Stomach (tissue), 4 donors: Measurements from ENCODE around the gene WDR44.

Source experiments
- EP300 ChIP-seq: sonication (generic); formaldehyde crosslinking; IDR thresholded peaks from one replicate; pipeline ENCODE4 v1.6.1; 2017; ENCODE audit warnings: antibody characterized with exemption
- POLR2A ChIP-seq, 4 donors: fragments of 450-650 bp; IDR thresholded peaks; one replicate each; pipeline ENCODE4 v1.6.1; 2016; ENCODE audit warnings: antibody characterized with exemption in 4 of 4, control low read depth in 2 of 4, mild to moderate bottlenecking in 1 of 4, moderate library complexity in 1 of 4
- POLR2AphosphoS5 ChIP-seq, 3 donors: sonication (generic); formaldehyde crosslinking; IDR thresholded peaks; one replicate each; pipeline ENCODE4 v1.6.1; 2016; ENCODE audit warnings: antibody characterized with exemption in 3 of 3
- TF ChIP-seq, protein P1 (sequence below), 7 experiments: fragments of 450-650 bp in 4 of 7; fragments of 200-600 bp in 3 of 7; sonication (generic) in 3 of 7; IDR thresholded peaks; one replicate each; pipeline ENCODE4 v1.5.1; 2016 to 2019; ENCODE audit warnings: antibody characterized with exemption in 7 of 7, control low read depth in 2 of 7, mild to moderate bottlenecking in 1 of 7

DNA sequence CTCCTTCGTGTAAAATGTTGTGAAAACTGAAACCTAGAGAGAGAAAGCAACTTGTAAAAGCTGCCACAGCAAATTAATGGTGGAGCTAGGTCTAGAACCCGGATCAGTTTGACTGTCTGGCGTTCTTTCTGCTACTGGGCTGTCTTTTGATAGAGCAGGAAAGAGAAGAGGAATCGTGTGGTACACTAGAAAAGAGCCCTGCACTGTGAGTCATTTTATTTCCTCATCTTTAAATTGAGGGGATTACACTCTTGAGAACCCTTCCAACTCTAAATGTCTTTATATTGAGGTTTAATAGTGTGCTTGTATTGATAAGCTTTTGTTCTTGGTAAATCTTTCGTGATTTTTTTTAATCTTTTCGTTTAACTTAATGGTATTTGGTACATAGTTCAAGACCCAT is 4.3 kb downstream of the WDR44 start:
- TF ChIP-seq, protein P1, sequence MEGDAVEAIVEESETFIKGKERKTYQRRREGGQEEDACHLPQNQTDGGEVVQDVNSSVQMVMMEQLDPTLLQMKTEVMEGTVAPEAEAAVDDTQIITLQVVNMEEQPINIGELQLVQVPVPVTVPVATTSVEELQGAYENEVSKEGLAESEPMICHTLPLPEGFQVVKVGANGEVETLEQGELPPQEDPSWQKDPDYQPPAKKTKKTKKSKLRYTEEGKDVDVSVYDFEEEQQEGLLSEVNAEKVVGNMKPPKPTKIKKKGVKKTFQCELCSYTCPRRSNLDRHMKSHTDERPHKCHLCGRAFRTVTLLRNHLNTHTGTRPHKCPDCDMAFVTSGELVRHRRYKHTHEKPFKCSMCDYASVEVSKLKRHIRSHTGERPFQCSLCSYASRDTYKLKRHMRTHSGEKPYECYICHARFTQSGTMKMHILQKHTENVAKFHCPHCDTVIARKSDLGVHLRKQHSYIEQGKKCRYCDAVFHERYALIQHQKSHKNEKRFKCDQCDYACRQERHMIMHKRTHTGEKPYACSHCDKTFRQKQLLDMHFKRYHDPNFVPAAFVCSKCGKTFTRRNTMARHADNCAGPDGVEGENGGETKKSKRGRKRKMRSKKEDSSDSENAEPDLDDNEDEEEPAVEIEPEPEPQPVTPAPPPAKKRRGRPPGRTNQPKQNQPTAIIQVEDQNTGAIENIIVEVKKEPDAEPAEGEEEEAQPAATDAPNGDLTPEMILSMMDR (IDR thresholded peaks at IDR 0.05), result no peak
- TF ChIP-seq POLR2AphosphoS5 (IDR thresholded peaks at IDR 0.05) (no peak), POLR2A (IDR thresholded peaks at IDR 0.05) (no peak), EP300 (no peak)
